GM13976 (cell line): ENCODE results near the gene GADL1.

ENCODE experiments used
- DNase-seq: peaks from one replicate; pipeline ENCODE4 v3.0.0; 2012; ENCODE audit warnings: low spot score
- CTCF ChIP-seq: IDR thresholded peaks from 2 replicates; pipeline ENCODE4 v1.5.1; 2012; ENCODE audit warnings: borderline replicate concordance, mild to moderate bottlenecking; ENCODE audit not compliant: insufficient read depth; ENCODE audit errors: extremely low read depth, missing control alignments, control extremely low read depth
- in situ Hi-C: fragments of 300-500 bp; cut with MboI; formaldehyde crosslinking; loops from one replicate; pipeline ENCODE4 v1.12.0; 2022; ENCODE audit warnings: low sequenced_read_pairs, mixed read lengths, inconsistent platforms; ENCODE audit not compliant: unreplicated experiment

Gene GADL1

GRCh38 chr3:30680789-30681648 lies 213.4 kb downstream of the GADL1 start:
- no peak for TF ChIP-seq CTCF
- DNase-seq, result no peak
- in situ Hi-C loops, result loop anchor here (25.0 kb wide), 1 partner anchor 469 kb away; no protein-coding TSS in a partner anchor

- in situ Hi-C loops, result loop anchor here (25.0 kb wide), 1 partner anchor 467 kb away; no protein-coding TSS in a partner anchor
- DNase-seq, result no peak
- no peak for TF ChIP-seq CTCF
Measured at GRCh38 chr3:30679045-30679444, 215.4 kb downstream of the GADL1 start.

- no peak for DNase-seq
- TF ChIP-seq CTCF, result no peak
- in situ Hi-C loops, result loop anchor here (25.0 kb wide), 1 partner anchor 465 kb away; no protein-coding TSS in a partner anchor
Measured at GRCh38 chr3:30677347-30677685, 217.1 kb downstream of the GADL1 start.

DNA sequence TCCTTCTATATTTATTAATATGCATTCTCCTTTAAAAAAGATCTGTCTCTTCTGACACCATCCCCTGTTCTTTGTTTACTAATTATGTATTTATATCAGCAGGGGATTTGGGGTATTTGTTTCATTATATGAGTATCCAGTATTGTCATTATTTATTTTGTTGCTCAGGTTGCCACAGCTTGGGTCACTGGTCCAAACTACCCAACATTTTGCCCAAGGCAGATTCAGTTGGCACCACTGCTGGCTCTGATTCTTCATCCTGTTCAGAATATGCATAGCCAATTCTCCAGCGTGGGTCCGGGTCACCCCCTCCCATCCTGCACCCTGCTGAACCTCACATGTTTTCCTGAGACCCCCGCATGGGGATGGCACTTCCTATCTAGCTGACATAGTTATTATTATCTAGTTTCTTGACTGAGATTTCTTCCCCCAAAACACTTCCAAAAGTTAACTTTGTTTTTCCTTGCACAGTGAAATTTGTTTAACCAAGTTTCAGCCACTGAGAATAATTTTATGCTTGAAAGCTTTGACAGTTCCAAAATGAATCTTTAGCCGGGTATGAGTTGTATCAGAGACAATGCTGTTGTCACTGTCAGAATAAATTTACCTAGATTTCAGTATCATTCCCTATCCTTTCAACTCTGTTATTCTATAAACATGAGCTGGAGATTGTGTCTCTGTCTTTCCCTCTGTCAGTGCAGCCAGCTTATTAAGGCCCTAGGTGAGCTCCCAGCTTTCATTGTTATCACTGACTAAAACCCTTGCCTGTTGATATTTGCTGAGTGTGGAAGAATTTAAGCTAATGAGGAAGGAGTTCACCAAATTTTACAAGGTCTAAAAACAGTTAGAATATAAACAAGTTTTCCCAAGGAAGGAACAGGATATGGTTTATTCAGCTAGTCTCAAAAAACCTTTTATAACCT lies 217.8 kb downstream of the GADL1 start:
- in situ Hi-C loops, result loop anchor here (25.0 kb wide), 1 partner anchor 464 kb away; no protein-coding TSS in a partner anchor
- no peak for DNase-seq
- TF ChIP-seq CTCF, result no peak
